ENCODE results near the gene C19orf44.

DNA sequence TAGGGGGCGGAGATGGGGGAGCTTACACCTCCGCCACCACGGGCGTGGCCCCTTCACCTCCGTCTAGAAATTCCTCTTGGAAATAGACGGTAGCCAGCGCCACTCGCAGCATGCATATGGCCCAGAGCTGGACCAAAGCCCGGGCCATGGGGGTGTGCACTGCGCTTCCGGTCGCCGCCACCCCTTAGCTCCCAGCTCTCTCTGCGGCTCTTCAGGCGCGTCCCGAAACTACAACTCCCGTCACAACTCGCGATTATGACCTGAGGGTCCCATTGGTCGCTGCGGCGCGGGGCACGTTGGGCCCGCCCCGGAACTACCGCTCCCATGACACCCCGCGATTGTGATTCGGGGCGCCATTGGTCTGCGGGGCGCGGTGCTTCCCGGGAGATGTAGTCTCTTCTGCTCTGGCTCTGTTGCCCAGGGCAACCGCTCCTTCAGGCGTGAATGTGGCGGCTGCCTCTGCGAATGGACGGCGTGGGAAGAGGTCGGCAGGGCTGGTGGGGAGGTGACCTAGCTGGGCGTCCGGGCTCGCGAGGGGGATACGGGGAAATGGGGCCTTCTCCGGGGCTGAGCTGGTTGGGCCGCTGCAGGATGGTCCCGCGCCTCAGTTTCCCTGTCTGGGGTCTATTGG, at the start of gene C19orf44, which contains the start of gene CALR3:
- TF ChIP-seq, protein P1, sequence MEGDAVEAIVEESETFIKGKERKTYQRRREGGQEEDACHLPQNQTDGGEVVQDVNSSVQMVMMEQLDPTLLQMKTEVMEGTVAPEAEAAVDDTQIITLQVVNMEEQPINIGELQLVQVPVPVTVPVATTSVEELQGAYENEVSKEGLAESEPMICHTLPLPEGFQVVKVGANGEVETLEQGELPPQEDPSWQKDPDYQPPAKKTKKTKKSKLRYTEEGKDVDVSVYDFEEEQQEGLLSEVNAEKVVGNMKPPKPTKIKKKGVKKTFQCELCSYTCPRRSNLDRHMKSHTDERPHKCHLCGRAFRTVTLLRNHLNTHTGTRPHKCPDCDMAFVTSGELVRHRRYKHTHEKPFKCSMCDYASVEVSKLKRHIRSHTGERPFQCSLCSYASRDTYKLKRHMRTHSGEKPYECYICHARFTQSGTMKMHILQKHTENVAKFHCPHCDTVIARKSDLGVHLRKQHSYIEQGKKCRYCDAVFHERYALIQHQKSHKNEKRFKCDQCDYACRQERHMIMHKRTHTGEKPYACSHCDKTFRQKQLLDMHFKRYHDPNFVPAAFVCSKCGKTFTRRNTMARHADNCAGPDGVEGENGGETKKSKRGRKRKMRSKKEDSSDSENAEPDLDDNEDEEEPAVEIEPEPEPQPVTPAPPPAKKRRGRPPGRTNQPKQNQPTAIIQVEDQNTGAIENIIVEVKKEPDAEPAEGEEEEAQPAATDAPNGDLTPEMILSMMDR (conservative IDR thresholded peaks at IDR 0.05; ENCODE audit: low read depth in 2 of 2) = no peak
- TF ChIP-seq EZH2 (IDR thresholded peaks at IDR 0.05; ENCODE audit: low read depth, unreplicated experiment) (no peak), POLR2AphosphoS5 (IDR thresholded peaks at IDR 0.05; ENCODE audit: low read depth) (peak; percentile 91), EZH2phosphoT487 (IDR thresholded peaks at IDR 0.05; ENCODE audit: unreplicated experiment) (no peak), JUNB (IDR thresholded peaks at IDR 0.05; ENCODE audit: unreplicated experiment) (no peak), NANOG (IDR thresholded peaks at IDR 0.05; ENCODE audit: borderline replicate concordance) (no peak; the same call in 1 of the 2 replicates), ZNF114 (CRISPR knock-in tag; IDR thresholded peaks at IDR 0.05) (no peak), CREB1 (CRISPR knock-in tag; IDR thresholded peaks at IDR 0.05; ENCODE audit: low read depth) (peak; percentile 80)
- TF ChIP-seq, protein P2, sequence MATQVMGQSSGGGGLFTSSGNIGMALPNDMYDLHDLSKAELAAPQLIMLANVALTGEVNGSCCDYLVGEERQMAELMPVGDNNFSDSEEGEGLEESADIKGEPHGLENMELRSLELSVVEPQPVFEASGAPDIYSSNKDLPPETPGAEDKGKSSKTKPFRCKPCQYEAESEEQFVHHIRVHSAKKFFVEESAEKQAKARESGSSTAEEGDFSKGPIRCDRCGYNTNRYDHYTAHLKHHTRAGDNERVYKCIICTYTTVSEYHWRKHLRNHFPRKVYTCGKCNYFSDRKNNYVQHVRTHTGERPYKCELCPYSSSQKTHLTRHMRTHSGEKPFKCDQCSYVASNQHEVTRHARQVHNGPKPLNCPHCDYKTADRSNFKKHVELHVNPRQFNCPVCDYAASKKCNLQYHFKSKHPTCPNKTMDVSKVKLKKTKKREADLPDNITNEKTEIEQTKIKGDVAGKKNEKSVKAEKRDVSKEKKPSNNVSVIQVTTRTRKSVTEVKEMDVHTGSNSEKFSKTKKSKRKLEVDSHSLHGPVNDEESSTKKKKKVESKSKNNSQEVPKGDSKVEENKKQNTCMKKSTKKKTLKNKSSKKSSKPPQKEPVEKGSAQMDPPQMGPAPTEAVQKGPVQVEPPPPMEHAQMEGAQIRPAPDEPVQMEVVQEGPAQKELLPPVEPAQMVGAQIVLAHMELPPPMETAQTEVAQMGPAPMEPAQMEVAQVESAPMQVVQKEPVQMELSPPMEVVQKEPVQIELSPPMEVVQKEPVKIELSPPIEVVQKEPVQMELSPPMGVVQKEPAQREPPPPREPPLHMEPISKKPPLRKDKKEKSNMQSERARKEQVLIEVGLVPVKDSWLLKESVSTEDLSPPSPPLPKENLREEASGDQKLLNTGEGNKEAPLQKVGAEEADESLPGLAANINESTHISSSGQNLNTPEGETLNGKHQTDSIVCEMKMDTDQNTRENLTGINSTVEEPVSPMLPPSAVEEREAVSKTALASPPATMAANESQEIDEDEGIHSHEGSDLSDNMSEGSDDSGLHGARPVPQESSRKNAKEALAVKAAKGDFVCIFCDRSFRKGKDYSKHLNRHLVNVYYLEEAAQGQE (IDR thresholded peaks at IDR 0.05; ENCODE audit: unreplicated experiment) = no peak
